ELF-1 (cell line): ENCODE data around the gene FAM234A.
"Not testable (repeated sequence)": the region's sequence is repeated elsewhere in the genome, so short reads cannot be mapped to it uniquely, and the experiment has no call there.

Experiments
- DNase-seq: peaks from one replicate; pipeline ENCODE4 v3.0.0-alpha.2; 2016; ENCODE audit warnings: low read depth, low spot score

Gene FAM234A

GRCh38 chr16:265002-265529, 30.4 kb downstream of the FAM234A start:
- no peak for DNase-seq

- DNase-seq = no peak
These were observed 31.1 kb downstream of the FAM234A start for GRCh38 chr16:265711-266110.

- DNase-seq = no peak
These were observed 31.9 kb downstream of the FAM234A start for GRCh38 chr16:266258-267164.

- not testable (repeated sequence) for DNase-seq
These were observed 32.9 kb downstream of the FAM234A start for GRCh38 chr16:267562-267961.

- no peak for DNase-seq
These were observed 33.8 kb downstream of the FAM234A start for GRCh38 chr16:268141-269053.

- DNase-seq = no peak
These were observed 34.6 kb downstream of the FAM234A start for GRCh38 chr16:269061-269796.

GRCh38 chr16:270381-271255, 36.0 kb downstream of the FAM234A start:
- DNase-seq = no peak

- no peak for DNase-seq
These were observed 38.3 kb downstream of the FAM234A start for GRCh38 chr16:272633-273546.

- DNase-seq = no peak
These were observed 39.2 kb downstream of the FAM234A start for GRCh38 chr16:273547-274421.

GRCh38 chr16:275041-275641, 40.5 kb downstream of the FAM234A start:
- DNase-seq = no peak

GRCh38 chr16:275786-276232, 41.2 kb downstream of the FAM234A start, which contains the start of gene RGS11:
TSS of gene RGS11 (minus strand) at chr16:275944. CDS start at chr16:275911, 33 bp downstream.
- no peak for DNase-seq

GRCh38 chr16:276426-277077, 41.9 kb downstream of the FAM234A start:
- DNase-seq = no peak

GRCh38 chr16:278863-279366, 44.3 kb downstream of the FAM234A start:
- DNase-seq = no peak

- DNase-seq = no peak
These were observed 44.9 kb downstream of the FAM234A start for GRCh38 chr16:279531-279930.

GRCh38 chr16:280005-280460, 45.4 kb downstream of the FAM234A start:
- DNase-seq = no peak

GRCh38 chr16:280552-280951, 45.9 kb downstream of the FAM234A start, which contains the start of gene ARHGDIG:
TSS of gene ARHGDIG (plus strand) at chr16:280591. CDS start at chr16:280681, 90 bp downstream.
- no peak for DNase-seq
